Uterus (tissue), 2 donors: ENCODE data around the gene KRT5.

Source experiments
- POLR2A ChIP-seq, 2 donors: fragments of 450-650 bp; IDR thresholded peaks; one replicate each; pipeline ENCODE4 v1.6.1; 2016; ENCODE audit warnings: antibody characterized with exemption in 2 of 2, mild to moderate bottlenecking in 1 of 2, moderate library complexity in 1 of 2
- TF ChIP-seq, protein P1 (sequence below), 4 experiments: fragments of 200-600 bp in 2 of 4; fragments of 450-650 bp in 2 of 4; sonication (generic) in 2 of 4; IDR thresholded peaks; one replicate each; pipeline ENCODE4 v1.5.1; 2016 to 2019; ENCODE audit warnings: antibody characterized with exemption in 4 of 4, mild to moderate bottlenecking in 2 of 4, moderate library complexity in 1 of 4

DNA sequence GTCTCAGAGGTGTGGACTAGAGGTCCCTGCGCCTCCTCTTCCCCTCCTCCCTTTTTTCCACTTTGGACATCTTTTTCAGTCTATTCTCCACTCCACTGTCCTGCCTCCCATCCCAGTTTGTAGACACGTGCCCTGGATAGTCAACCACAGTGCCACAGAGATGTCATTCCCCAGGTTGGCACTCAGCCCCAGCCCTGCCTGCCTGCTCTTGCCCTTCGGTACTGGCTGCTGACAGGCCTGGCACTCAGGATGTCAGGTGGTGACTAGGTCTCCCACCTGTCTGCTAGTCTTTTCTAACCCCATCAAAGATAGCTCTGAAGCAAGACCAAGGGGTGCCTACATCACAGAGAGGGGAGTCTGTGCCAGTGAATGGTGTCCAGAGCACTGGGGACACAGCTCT, 16.9 kb upstream of the KRT5 start:
- no peak for TF ChIP-seq POLR2A (IDR thresholded peaks at IDR 0.05)
- TF ChIP-seq, protein P1, sequence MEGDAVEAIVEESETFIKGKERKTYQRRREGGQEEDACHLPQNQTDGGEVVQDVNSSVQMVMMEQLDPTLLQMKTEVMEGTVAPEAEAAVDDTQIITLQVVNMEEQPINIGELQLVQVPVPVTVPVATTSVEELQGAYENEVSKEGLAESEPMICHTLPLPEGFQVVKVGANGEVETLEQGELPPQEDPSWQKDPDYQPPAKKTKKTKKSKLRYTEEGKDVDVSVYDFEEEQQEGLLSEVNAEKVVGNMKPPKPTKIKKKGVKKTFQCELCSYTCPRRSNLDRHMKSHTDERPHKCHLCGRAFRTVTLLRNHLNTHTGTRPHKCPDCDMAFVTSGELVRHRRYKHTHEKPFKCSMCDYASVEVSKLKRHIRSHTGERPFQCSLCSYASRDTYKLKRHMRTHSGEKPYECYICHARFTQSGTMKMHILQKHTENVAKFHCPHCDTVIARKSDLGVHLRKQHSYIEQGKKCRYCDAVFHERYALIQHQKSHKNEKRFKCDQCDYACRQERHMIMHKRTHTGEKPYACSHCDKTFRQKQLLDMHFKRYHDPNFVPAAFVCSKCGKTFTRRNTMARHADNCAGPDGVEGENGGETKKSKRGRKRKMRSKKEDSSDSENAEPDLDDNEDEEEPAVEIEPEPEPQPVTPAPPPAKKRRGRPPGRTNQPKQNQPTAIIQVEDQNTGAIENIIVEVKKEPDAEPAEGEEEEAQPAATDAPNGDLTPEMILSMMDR (IDR thresholded peaks at IDR 0.05), result no peak
